GM18505 (cell line): ENCODE data around the gene ASB10.

Source experiments
- ATAC-seq: cut with Tn5 transposase; IDR thresholded peaks from one replicate; pipeline ENCODE4 v1.9.1; 2021; ENCODE audit not compliant: unreplicated experiment
- POLR2A ChIP-seq: IDR thresholded peaks from 4 replicates; pipeline ENCODE4 v1.6.1; 2011; ENCODE audit warnings: borderline replicate concordance; ENCODE audit not compliant: insufficient read depth, insufficient read length; ENCODE audit errors: extremely low read depth

The ASB10 gene

DNA sequence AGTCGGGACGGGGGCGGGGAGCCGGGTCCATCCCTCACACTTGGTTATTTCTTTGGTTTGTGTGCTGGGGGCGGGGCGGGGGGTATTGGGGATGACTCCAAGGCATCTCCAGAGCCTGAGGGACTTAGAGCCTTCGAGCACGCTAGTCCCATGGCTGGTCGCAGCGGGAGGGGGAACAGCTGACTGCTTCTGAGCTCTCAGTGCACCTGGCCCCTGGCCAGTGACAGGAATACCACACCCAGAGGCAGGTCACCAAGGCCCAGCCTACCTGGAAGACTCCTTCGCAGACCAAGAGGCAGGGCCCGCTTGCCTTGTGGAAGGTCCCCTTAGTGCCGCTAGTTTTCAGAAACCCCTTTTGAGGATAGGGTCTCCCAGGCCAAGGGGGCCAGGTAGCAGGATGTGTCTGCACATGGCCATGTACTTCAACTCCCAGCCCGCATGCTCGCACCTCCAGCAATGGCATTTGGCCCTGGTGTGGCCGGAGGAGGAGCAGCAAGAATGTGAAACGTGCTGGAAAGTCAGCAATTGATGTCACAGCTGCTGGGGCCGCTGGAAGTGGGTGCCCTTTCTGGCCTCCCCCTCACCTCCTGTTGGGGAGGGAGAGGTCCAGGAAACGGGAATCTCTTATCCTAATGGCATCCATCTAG is 60.4 kb downstream of the ASB10 start:
- TF ChIP-seq POLR2A = no peak
- ATAC-seq = no peak

DNA sequence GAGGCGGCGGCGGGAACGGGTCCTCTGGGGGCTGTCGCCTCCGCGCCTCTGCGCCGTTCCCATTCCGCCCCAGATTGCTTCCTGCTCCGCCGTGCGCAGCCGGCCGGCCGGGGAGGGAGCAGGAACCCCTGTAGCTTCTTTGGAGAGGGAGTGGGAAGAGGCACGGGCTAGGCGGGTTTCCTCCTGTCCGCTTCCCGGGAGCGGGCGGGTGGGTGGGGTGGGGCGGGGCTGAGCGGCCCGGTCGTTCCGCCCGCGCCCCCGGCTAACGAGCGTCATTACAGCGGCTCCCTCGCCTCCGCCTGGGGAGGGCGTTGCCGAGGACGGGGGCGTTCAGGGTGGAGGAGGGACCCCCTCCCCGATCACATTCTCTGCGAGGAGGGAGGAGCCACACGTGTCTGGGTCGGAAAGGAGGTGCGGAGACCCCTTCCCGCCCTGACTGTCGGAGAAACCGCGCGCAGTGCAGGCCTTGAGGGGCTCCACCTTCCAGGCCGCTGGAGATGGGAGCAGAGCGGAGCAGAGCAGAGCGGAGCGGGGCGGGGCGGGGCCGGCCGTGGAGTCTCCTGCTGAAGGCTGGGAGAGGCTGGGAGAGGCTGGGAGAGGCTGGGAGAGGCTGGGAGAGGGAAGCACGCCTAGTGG is 61.1 kb downstream of the ASB10 start:
- TF ChIP-seq POLR2A = no peak

More for the DNA sequence above, 61.1 kb downstream of the ASB10 start:
- no peak for ATAC-seq
